ENCODE data around the gene C2CD3. TPM values are rescaled to one million over a fixed set of nuclear protein-coding genes. Genes with fewer than 3 reads are reported as not detected.
"Not testable (repeated sequence)": the region's sequence is repeated elsewhere in the genome, so short reads cannot be mapped to it uniquely, and the experiment has no call there.

C2CD3 gene
- total RNA-seq, 1 donor from 2014 or later: 23.9 TPM

GRCh38 chr11:74069146-74070046 is 101.4 kb downstream of the C2CD3 start:
- no peaks in the 10 kb centered on the region for H3K27me3 Mint-ChIP-seq (ENCODE audit: unreplicated experiment)
- no peak for DNase-seq (ENCODE audit: low spot score)
- H3K27ac Mint-ChIP-seq (ENCODE audit: unreplicated experiment): no peak overlapping the region

DNA sequence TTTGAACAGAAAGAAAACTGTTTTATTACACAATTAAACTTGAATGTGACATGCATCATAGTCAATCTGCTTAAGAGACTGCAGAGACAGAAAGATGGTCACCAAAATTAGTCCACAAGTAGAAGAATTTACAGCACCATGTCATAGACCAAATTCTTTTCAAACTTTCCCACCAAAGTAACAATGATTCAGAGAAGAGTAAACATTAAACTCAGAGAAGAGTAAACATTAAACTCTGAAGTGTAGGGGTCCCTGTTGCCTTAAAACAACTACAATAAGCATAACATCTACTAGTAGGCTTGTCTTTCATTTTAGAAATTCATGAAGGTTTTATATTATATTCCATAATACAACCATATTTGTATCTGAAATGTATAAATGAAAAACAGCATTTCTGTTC is 104.1 kb downstream of the C2CD3 start:
- not testable (repeated sequence) for DNase-seq (ENCODE audit: low spot score); H3K9me3 Mint-ChIP-seq (ENCODE audit: unreplicated experiment); H3K27ac Mint-ChIP-seq (ENCODE audit: unreplicated experiment); H3K4me3 Mint-ChIP-seq (ENCODE audit: unreplicated experiment); H3K4me1 Mint-ChIP-seq (ENCODE audit: unreplicated experiment); H3K27me3 Mint-ChIP-seq (ENCODE audit: unreplicated experiment); H3K36me3 Mint-ChIP-seq (ENCODE audit: low read depth, unreplicated experiment)

More at GRCh38 chr11:74069146-74070046, 101.4 kb downstream of the C2CD3 start:
- peaks cover 14% of the 10 kb centered on the region for H3K36me3 Mint-ChIP-seq (ENCODE audit: low read depth, unreplicated experiment)
- no peak overlapping the region for H3K4me3 Mint-ChIP-seq (ENCODE audit: unreplicated experiment)
- H3K9me3 Mint-ChIP-seq (ENCODE audit: unreplicated experiment): no peaks in the 10 kb centered on the region
- TF ChIP-seq, protein P1, sequence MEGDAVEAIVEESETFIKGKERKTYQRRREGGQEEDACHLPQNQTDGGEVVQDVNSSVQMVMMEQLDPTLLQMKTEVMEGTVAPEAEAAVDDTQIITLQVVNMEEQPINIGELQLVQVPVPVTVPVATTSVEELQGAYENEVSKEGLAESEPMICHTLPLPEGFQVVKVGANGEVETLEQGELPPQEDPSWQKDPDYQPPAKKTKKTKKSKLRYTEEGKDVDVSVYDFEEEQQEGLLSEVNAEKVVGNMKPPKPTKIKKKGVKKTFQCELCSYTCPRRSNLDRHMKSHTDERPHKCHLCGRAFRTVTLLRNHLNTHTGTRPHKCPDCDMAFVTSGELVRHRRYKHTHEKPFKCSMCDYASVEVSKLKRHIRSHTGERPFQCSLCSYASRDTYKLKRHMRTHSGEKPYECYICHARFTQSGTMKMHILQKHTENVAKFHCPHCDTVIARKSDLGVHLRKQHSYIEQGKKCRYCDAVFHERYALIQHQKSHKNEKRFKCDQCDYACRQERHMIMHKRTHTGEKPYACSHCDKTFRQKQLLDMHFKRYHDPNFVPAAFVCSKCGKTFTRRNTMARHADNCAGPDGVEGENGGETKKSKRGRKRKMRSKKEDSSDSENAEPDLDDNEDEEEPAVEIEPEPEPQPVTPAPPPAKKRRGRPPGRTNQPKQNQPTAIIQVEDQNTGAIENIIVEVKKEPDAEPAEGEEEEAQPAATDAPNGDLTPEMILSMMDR (IDR thresholded peaks at IDR 0.05; ENCODE audit: unreplicated experiment): no peak
- peaks cover 9% of the 10 kb centered on the region for H3K4me1 Mint-ChIP-seq (ENCODE audit: unreplicated experiment)

DNA sequence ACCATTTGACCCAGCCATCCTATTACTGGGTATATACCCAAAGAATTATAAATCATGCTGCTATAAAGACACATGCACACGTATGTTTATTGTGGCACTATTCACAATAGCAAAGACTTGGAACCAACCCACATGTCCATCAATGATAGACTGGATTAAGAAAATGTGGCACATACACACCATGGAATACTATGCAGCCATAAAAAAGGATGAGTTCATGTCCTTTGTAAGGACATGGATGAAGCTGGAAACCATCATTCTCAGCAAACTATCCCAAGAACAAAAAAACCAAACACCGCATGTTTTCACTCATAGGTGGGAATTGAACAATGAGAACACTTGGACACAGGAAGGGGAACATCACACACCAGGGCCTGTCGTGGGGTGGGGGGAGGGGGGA is 105.3 kb downstream of the C2CD3 start:
- not testable (repeated sequence) for H3K27ac Mint-ChIP-seq (ENCODE audit: unreplicated experiment); H3K36me3 Mint-ChIP-seq (ENCODE audit: low read depth, unreplicated experiment); H3K27me3 Mint-ChIP-seq (ENCODE audit: unreplicated experiment); H3K4me3 Mint-ChIP-seq (ENCODE audit: unreplicated experiment); H3K4me1 Mint-ChIP-seq (ENCODE audit: unreplicated experiment); H3K9me3 Mint-ChIP-seq (ENCODE audit: unreplicated experiment); DNase-seq (ENCODE audit: low spot score)

GRCh38 chr11:74063628-74064027 is 107.2 kb downstream of the C2CD3 start:
- not testable (repeated sequence) for DNase-seq (ENCODE audit: low spot score); H3K4me3 Mint-ChIP-seq (ENCODE audit: unreplicated experiment); H3K27me3 Mint-ChIP-seq (ENCODE audit: unreplicated experiment); H3K9me3 Mint-ChIP-seq (ENCODE audit: unreplicated experiment); H3K4me1 Mint-ChIP-seq (ENCODE audit: unreplicated experiment); H3K27ac Mint-ChIP-seq (ENCODE audit: unreplicated experiment)
- peaks cover 12% of the 10 kb centered on the region for H3K36me3 Mint-ChIP-seq (ENCODE audit: low read depth, unreplicated experiment)

- H3K36me3 Mint-ChIP-seq (ENCODE audit: low read depth, unreplicated experiment): peaks cover 12% of the 10 kb centered on the region
- H3K27me3 Mint-ChIP-seq (ENCODE audit: unreplicated experiment); H3K4me3 Mint-ChIP-seq (ENCODE audit: unreplicated experiment); H3K9me3 Mint-ChIP-seq (ENCODE audit: unreplicated experiment); H3K27ac Mint-ChIP-seq (ENCODE audit: unreplicated experiment); H3K4me1 Mint-ChIP-seq (ENCODE audit: unreplicated experiment); DNase-seq (ENCODE audit: low spot score): not testable (repeated sequence)
Measured at GRCh38 chr11:74061599-74061998, 109.2 kb downstream of the C2CD3 start.

GRCh38 chr11:74057249-74058151 is 113.3 kb downstream of the C2CD3 start:
- H3K27ac Mint-ChIP-seq (ENCODE audit: unreplicated experiment): no peak overlapping the region
- no peaks in the 10 kb centered on the region for H3K9me3 Mint-ChIP-seq (ENCODE audit: unreplicated experiment)
- no peaks in the 10 kb centered on the region for H3K27me3 Mint-ChIP-seq (ENCODE audit: unreplicated experiment)
- no peak for DNase-seq (ENCODE audit: low spot score)
- H3K4me1 Mint-ChIP-seq (ENCODE audit: unreplicated experiment): peaks cover 3% of the 10 kb centered on the region
- H3K36me3 Mint-ChIP-seq (ENCODE audit: low read depth, unreplicated experiment): peaks cover 16% of the 10 kb centered on the region
- TF ChIP-seq, protein P1 (IDR thresholded peaks at IDR 0.05; ENCODE audit: unreplicated experiment): no peak
- H3K4me3 Mint-ChIP-seq (ENCODE audit: unreplicated experiment): no peak overlapping the region

Data from endothelial cell (in vitro differentiated cells).